Measurements from ENCODE around the gene LAMC1.

Gene LAMC1

GRCh38 chr1:183103577-183103976, 80.4 kb downstream of the LAMC1 start:
- Histone ChIP-seq H3K9me3 (ENCODE audit: control extremely low read depth in 1 of 5, control insufficient read depth in 4 of 5, insufficient read depth in 2 of 5, low read depth in 1 of 5, low read length in 4 of 5) (no peaks in the 10 kb centered on the region), H3K27me3 (replicated peaks in 2 of 5; ENCODE audit: control insufficient read depth in 4 of 5, insufficient read depth in 5 of 5, low read length in 4 of 5) (no peaks in the 10 kb centered on the region), H3K4me3 (ENCODE audit: control insufficient read depth in 1 of 7, extremely low read depth in 1 of 7, insufficient read depth in 4 of 7, low read depth in 2 of 7, low read length in 6 of 7) (no peak overlapping the region), H3K27ac (ENCODE audit: insufficient read depth in 1 of 2, low read depth in 1 of 2, low read length in 2 of 2, poor library complexity in 1 of 2, severe bottlenecking in 2 of 2) (no peak overlapping the region), H3K4me1 (ENCODE audit: control extremely low read depth in 1 of 4, control insufficient read depth in 4 of 4, insufficient read depth in 4 of 4, low read length in 3 of 4) (no peaks in the 10 kb centered on the region), H3K36me3 (ENCODE audit: control insufficient read depth in 4 of 4, insufficient read depth in 4 of 4, low read length in 3 of 4) (peaks cover 0 to 8% (median 0%) of the 10 kb centered on the region in 4 experiments)
- WGBS (ENCODE audit: insufficient coverage) = 97% methylated on average over 3 of the region's 4 CpGs
- no peak for DNase-seq
- POLR2A ChIA-PET = no interaction called here
- CTCF ChIA-PET = no interaction called here

GRCh38 chr1:183105449-183105848, 82.2 kb downstream of the LAMC1 start:
- 96% methylated on average over 3 of the region's 3 CpGs for WGBS (ENCODE audit: insufficient coverage)
- H3K27me3 ChIP-seq (replicated peaks in 2 of 5; ENCODE audit: control insufficient read depth in 4 of 5, insufficient read depth in 5 of 5, low read length in 4 of 5) = no peaks in the 10 kb centered on the region
- CTCF ChIA-PET = interaction anchor here (0.6 kb wide), 1 partner anchor 101 kb away, joined by 7 read pairs; no protein-coding TSS in a partner anchor
- H3K9me3 ChIP-seq (ENCODE audit: control extremely low read depth in 1 of 5, control insufficient read depth in 4 of 5, insufficient read depth in 2 of 5, low read depth in 1 of 5, low read length in 4 of 5) = no peaks in the 10 kb centered on the region
- H3K36me3 ChIP-seq (ENCODE audit: control insufficient read depth in 4 of 4, insufficient read depth in 4 of 4, low read length in 3 of 4) = peaks cover 0 to 8% (median under 1%) of the 10 kb centered on the region in 4 experiments
- no peak overlapping the region for H3K27ac ChIP-seq (ENCODE audit: insufficient read depth in 1 of 2, low read depth in 1 of 2, low read length in 2 of 2, poor library complexity in 1 of 2, severe bottlenecking in 2 of 2)
- no peak overlapping the region for H3K4me3 ChIP-seq (ENCODE audit: control insufficient read depth in 1 of 7, extremely low read depth in 1 of 7, insufficient read depth in 4 of 7, low read depth in 2 of 7, low read length in 6 of 7)
- H3K4me1 ChIP-seq (ENCODE audit: control extremely low read depth in 1 of 4, control insufficient read depth in 4 of 4, insufficient read depth in 4 of 4, low read length in 3 of 4) = no peaks in the 10 kb centered on the region
- DNase-seq = peak in 1 of 3 donors; percentile 2
- POLR2A ChIA-PET = no interaction called here

GRCh38 chr1:183106166-183106565, 82.9 kb downstream of the LAMC1 start:
- no peaks in the 10 kb centered on the region for H3K4me1 ChIP-seq (ENCODE audit: control extremely low read depth in 1 of 4, control insufficient read depth in 4 of 4, insufficient read depth in 4 of 4, low read length in 3 of 4)
- WGBS (ENCODE audit: insufficient coverage) = no CpG with 5 or more reads among the region's 4 CpGs
- ChIA-PET CTCF (interaction anchor here (0.6 to 1.0 kb wide), 2 partner anchors 22 to 100 kb away, joined by 3 to 7 read pairs; no protein-coding TSS in a partner anchor), POLR2A (no interaction called here)
- DNase-seq = no peak
- peaks cover 0 to 8% (median under 1%) of the 10 kb centered on the region in 4 experiments for H3K36me3 ChIP-seq (ENCODE audit: control insufficient read depth in 4 of 4, insufficient read depth in 4 of 4, low read length in 3 of 4)
- no peaks in the 10 kb centered on the region for H3K27me3 ChIP-seq (replicated peaks in 2 of 5; ENCODE audit: control insufficient read depth in 4 of 5, insufficient read depth in 5 of 5, low read length in 4 of 5)
- no peak overlapping the region for H3K27ac ChIP-seq (ENCODE audit: insufficient read depth in 1 of 2, low read depth in 1 of 2, low read length in 2 of 2, poor library complexity in 1 of 2, severe bottlenecking in 2 of 2)
- no peak overlapping the region for H3K4me3 ChIP-seq (ENCODE audit: control insufficient read depth in 1 of 7, extremely low read depth in 1 of 7, insufficient read depth in 4 of 7, low read depth in 2 of 7, low read length in 6 of 7)
- H3K9me3 ChIP-seq (ENCODE audit: control extremely low read depth in 1 of 5, control insufficient read depth in 4 of 5, insufficient read depth in 2 of 5, low read depth in 1 of 5, low read length in 4 of 5) = no peaks in the 10 kb centered on the region

- Histone ChIP-seq H3K9me3 (ENCODE audit: control extremely low read depth in 1 of 5, control insufficient read depth in 4 of 5, insufficient read depth in 2 of 5, low read depth in 1 of 5, low read length in 4 of 5) (no peaks in the 10 kb centered on the region), H3K27me3 (replicated peaks in 2 of 5; ENCODE audit: control insufficient read depth in 4 of 5, insufficient read depth in 5 of 5, low read length in 4 of 5) (no peaks in the 10 kb centered on the region), H3K36me3 (ENCODE audit: control insufficient read depth in 4 of 4, insufficient read depth in 4 of 4, low read length in 3 of 4) (peaks cover 0 to 8% (median under 1%) of the 10 kb centered on the region in 4 experiments), H3K27ac (ENCODE audit: insufficient read depth in 1 of 2, low read depth in 1 of 2, low read length in 2 of 2, poor library complexity in 1 of 2, severe bottlenecking in 2 of 2) (no peak overlapping the region), H3K4me1 (ENCODE audit: control extremely low read depth in 1 of 4, control insufficient read depth in 4 of 4, insufficient read depth in 4 of 4, low read length in 3 of 4) (no peaks in the 10 kb centered on the region), H3K4me3 (ENCODE audit: control insufficient read depth in 1 of 7, extremely low read depth in 1 of 7, insufficient read depth in 4 of 7, low read depth in 2 of 7, low read length in 6 of 7) (no peak overlapping the region)
- WGBS (ENCODE audit: insufficient coverage) = 85% methylated on average over 2 of the region's 2 CpGs
- CTCF ChIA-PET = interaction anchor here (1.0 kb wide), 1 partner anchor 22 kb away, joined by 3 read pairs; no protein-coding TSS in a partner anchor
- POLR2A ChIA-PET = no interaction called here
- DNase-seq = no peak
Observed at GRCh38 chr1:183106746-183107145, 83.5 kb downstream of the LAMC1 start.

DNA sequence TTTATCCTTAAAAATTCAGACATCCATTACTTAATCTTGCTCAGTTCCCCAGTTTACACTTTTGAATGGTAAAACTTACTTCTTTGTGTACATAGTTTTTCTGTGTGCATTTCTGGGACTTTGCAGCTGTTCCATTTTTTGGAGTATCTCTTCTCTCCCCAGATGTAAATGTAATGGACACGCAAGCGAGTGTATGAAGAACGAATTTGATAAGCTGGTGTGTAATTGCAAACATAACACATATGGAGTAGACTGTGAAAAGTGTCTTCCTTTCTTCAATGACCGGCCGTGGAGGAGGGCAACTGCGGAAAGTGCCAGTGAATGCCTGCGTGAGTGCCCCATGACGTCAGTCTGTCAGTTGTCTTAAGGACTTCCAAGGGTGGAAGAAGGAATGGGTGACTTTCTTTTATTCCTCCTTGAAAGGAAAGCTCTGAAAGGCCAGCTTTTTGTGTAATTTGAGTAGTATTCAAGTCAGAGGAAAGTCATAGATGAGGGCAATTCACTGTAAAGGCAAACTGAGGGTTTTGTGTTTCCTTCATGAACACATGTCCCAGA, 87.2 kb downstream of the LAMC1 start:
- WGBS (ENCODE audit: insufficient coverage) = 98% methylated on average over 6 of the region's 8 CpGs
- peaks cover 0 to 8% (median 2%) of the 10 kb centered on the region in 4 experiments for H3K36me3 ChIP-seq (ENCODE audit: control insufficient read depth in 4 of 4, insufficient read depth in 4 of 4, low read length in 3 of 4)
- POLR2A ChIA-PET = no interaction called here
- no peaks in the 10 kb centered on the region for H3K4me1 ChIP-seq (ENCODE audit: control extremely low read depth in 1 of 4, control insufficient read depth in 4 of 4, insufficient read depth in 4 of 4, low read length in 3 of 4)
- no peak overlapping the region for H3K27ac ChIP-seq (ENCODE audit: insufficient read depth in 1 of 2, low read depth in 1 of 2, low read length in 2 of 2, poor library complexity in 1 of 2, severe bottlenecking in 2 of 2)
- H3K27me3 ChIP-seq (replicated peaks in 2 of 5; ENCODE audit: control insufficient read depth in 4 of 5, insufficient read depth in 5 of 5, low read length in 4 of 5) = no peaks in the 10 kb centered on the region
- H3K4me3 ChIP-seq (ENCODE audit: control insufficient read depth in 1 of 7, extremely low read depth in 1 of 7, insufficient read depth in 4 of 7, low read depth in 2 of 7, low read length in 6 of 7) = no peak overlapping the region
- H3K9me3 ChIP-seq (ENCODE audit: control extremely low read depth in 1 of 5, control insufficient read depth in 4 of 5, insufficient read depth in 2 of 5, low read depth in 1 of 5, low read length in 4 of 5) = no peaks in the 10 kb centered on the region
- CTCF ChIA-PET = no interaction called here
- DNase-seq = no peak

GRCh38 chr1:183114441-183114840, 91.2 kb downstream of the LAMC1 start:
- ChIA-PET POLR2A (no interaction called here), CTCF (no interaction called here)
- Histone ChIP-seq H3K9me3 (ENCODE audit: control extremely low read depth in 1 of 5, control insufficient read depth in 4 of 5, insufficient read depth in 2 of 5, low read depth in 1 of 5, low read length in 4 of 5) (no peaks in the 10 kb centered on the region), H3K36me3 (ENCODE audit: control insufficient read depth in 4 of 4, insufficient read depth in 4 of 4, low read length in 3 of 4) (peaks cover 0 to 12% (median 6%) of the 10 kb centered on the region in 4 experiments), H3K27me3 (replicated peaks in 2 of 5; ENCODE audit: control insufficient read depth in 4 of 5, insufficient read depth in 5 of 5, low read length in 4 of 5) (no peaks in the 10 kb centered on the region), H3K27ac (ENCODE audit: insufficient read depth in 1 of 2, low read depth in 1 of 2, low read length in 2 of 2, poor library complexity in 1 of 2, severe bottlenecking in 2 of 2) (no peak overlapping the region), H3K4me3 (ENCODE audit: control insufficient read depth in 1 of 7, extremely low read depth in 1 of 7, insufficient read depth in 4 of 7, low read depth in 2 of 7, low read length in 6 of 7) (no peak overlapping the region), H3K4me1 (ENCODE audit: control extremely low read depth in 1 of 4, control insufficient read depth in 4 of 4, insufficient read depth in 4 of 4, low read length in 3 of 4) (no peaks in the 10 kb centered on the region)
- no peak for DNase-seq
- 96% methylated on average over 7 of the region's 9 CpGs for WGBS (ENCODE audit: insufficient coverage)

DNA sequence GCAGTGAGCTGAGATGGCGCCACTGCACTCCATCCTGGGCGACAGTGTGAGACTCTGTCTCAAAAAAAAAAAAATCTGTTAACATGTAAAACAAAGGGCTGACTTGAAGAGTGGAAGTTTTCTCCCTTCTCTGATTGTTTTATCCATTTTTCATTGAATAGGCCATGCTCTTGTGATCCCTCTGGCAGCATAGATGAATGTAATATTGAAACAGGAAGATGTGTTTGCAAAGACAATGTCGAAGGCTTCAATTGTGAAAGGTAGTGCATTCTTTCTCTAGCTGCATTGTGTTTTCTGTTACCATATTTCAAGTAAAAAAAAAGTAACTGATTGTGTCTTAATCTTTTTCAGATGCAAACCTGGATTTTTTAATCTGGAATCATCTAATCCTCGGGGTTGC, 93.2 kb downstream of the LAMC1 start:
- DNase-seq = no peak
- no peak overlapping the region for H3K27ac ChIP-seq (ENCODE audit: insufficient read depth in 1 of 2, low read depth in 1 of 2, low read length in 2 of 2, poor library complexity in 1 of 2, severe bottlenecking in 2 of 2)
- H3K9me3 ChIP-seq (ENCODE audit: control extremely low read depth in 1 of 5, control insufficient read depth in 4 of 5, insufficient read depth in 2 of 5, low read depth in 1 of 5, low read length in 4 of 5) = no peaks in the 10 kb centered on the region
- ChIA-PET CTCF (no interaction called here), POLR2A (no interaction called here)
- H3K4me1 ChIP-seq (ENCODE audit: control extremely low read depth in 1 of 4, control insufficient read depth in 4 of 4, insufficient read depth in 4 of 4, low read length in 3 of 4) = no peaks in the 10 kb centered on the region
- 33% methylated on average over 2 of the region's 4 CpGs for WGBS (ENCODE audit: insufficient coverage)
- H3K36me3 ChIP-seq (ENCODE audit: control insufficient read depth in 4 of 4, insufficient read depth in 4 of 4, low read length in 3 of 4) = peaks cover 0 to 12% (median 5%) of the 10 kb centered on the region in 4 experiments
- no peaks in the 10 kb centered on the region for H3K27me3 ChIP-seq (replicated peaks in 2 of 5; ENCODE audit: control insufficient read depth in 4 of 5, insufficient read depth in 5 of 5, low read length in 4 of 5)
- H3K4me3 ChIP-seq (ENCODE audit: control insufficient read depth in 1 of 7, extremely low read depth in 1 of 7, insufficient read depth in 4 of 7, low read depth in 2 of 7, low read length in 6 of 7) = no peak overlapping the region
